ENCODE results near the gene AATK. TPM values are rescaled to one million over a fixed set of nuclear protein-coding genes. Genes with fewer than 3 reads are reported as not detected.

AATK gene
- total and polyA plus RNA-seq, 2 donors (not counting 3 experiments of a cell fraction or from before 2014, with no cell fraction given), result 0.69 to 1.00 TPM

DNA sequence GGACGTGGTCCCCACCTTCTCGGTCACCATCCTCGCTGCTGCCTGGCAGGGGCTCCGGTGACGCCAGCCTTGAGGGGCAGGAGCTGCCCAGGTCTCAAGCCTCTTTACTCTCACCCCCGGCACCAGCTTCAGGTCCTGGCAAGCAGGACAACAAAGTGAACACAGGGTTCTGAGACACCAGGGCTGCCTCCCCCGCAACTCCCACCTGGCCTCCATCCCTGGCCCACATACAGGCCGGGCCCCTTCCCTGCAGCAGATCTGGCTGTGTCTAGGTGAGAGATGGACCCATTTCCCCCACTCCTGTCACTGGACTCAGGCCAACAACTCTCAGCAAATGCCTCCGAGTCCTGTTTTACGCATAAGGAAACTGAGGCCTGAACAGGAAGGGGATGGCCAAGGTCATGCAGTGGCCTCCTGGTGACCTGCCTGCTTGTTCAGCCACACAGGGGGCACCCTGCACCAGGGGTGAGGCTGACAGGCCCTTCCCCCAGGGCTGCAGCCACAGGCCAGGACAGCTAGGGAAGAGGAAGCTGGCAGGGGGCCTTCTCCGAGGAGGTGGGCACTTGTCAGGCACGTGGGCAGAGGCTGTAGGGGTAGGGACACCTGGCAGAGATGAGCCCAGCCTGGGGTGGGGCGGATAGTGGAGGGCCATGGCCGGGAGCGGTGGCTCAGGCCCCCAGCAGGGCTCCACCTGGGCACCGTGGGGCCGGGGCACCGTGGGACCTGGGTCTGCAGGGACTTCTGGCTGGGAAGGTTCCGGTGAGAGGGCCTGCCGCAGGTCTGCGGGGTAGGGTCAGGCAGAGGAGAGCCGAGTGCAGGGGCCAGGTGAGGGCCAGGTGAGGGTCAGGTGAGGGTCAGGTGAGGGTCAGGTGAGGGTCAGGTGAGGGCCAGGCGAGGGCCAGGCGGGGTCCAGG lies 47.5 kb downstream of the AATK start:
- H3K4me3 ChIP-seq (replicated peaks in 1 of 3; ENCODE audit: insufficient read depth in 1 of 3, low read depth in 1 of 3, low read length in 3 of 3), result peak overlapping the region in 1 of 3 experiments; percentile 36
- intact Hi-C loops (cut with micrococcal nuclease), result loop anchor here (1.0 kb wide), 1 partner anchor 105 kb away; no protein-coding TSS in a partner anchor
- H2AFZ ChIP-seq (ENCODE audit: low read depth, low read length), result no peak overlapping the region
- H3K27ac ChIP-seq (ENCODE audit: insufficient read depth, low read depth, low read length), result no peak overlapping the region
- TF ChIP-seq POLR2A (IDR thresholded peaks at IDR 0.05; ENCODE audit: low read depth, low read length), result no peak
- TF ChIP-seq GATA2 (IDR thresholded peaks at IDR 0.05; ENCODE audit: insufficient read depth, insufficient read length, low read depth, low read length), result no peak
- H3K79me2 ChIP-seq (ENCODE audit: control insufficient read depth, insufficient read depth, low read length), result no peaks in the 10 kb centered on the region
- ChIA-PET CTCF (no interaction called here), POLR2A (no interaction called here)
- H3K4me1 ChIP-seq (ENCODE audit: control insufficient read depth, extremely low read depth, insufficient read depth, low read length), result peaks cover 7% of the 10 kb centered on the region
- DNase-seq (ENCODE audit: low read depth, low spot score) (no peak), FAIRE-seq (no peak)
- H4K20me1 ChIP-seq (replicated peaks; ENCODE audit: control insufficient read depth, extremely low read depth, insufficient read depth, low read length), result no peaks in the 10 kb centered on the region
- BruUV-seq (replicated peaks), result no TSS peak
- H3K27me3 ChIP-seq (ENCODE audit: control insufficient read depth in 2 of 2, insufficient read depth in 2 of 2, low read length in 2 of 2), result peaks cover 9 to 15% of the 10 kb centered on the region in 2 experiments
- no peak overlapping the region for H3K9ac ChIP-seq (replicated peaks; ENCODE audit: extremely low read depth, insufficient read depth, low read length)
- H3K9me3 ChIP-seq (replicated peaks; ENCODE audit: control insufficient read depth, insufficient read depth, low read length), result no peaks in the 10 kb centered on the region
- dilution Hi-C loops (cut with MboI; ENCODE audit: extremely low pct_ligation_motif_present, low sequenced_read_pairs), result no loop called here
- no peaks in the 10 kb centered on the region for H3K9me1 ChIP-seq (replicated peaks; ENCODE audit: control insufficient read depth, extremely low read depth, insufficient read depth, low read length)
- no peaks in the 10 kb centered on the region for H3K36me3 ChIP-seq (ENCODE audit: control insufficient read depth in 2 of 2, extremely low read depth in 1 of 2, insufficient read depth in 2 of 2, low read length in 2 of 2)
- peak overlapping the region; percentile 26 for H3K4me2 ChIP-seq (ENCODE audit: insufficient read depth, low read length)

GRCh38 chr17:81117672-81118198 lies 48.3 kb downstream of the AATK start:
- CTCF ChIA-PET, result interaction anchor here (1.1 kb wide), 1 partner anchor 25 kb away, joined by 4 read pairs; no protein-coding TSS in a partner anchor
- no peaks in the 10 kb centered on the region for H4K20me1 ChIP-seq (replicated peaks; ENCODE audit: control insufficient read depth, extremely low read depth, insufficient read depth, low read length)
- no peak for DNase-seq (ENCODE audit: low read depth, low spot score)
- H3K4me2 ChIP-seq (ENCODE audit: insufficient read depth, low read length), result no peak overlapping the region
- TF ChIP-seq GATA2 (IDR thresholded peaks at IDR 0.05; ENCODE audit: insufficient read depth, insufficient read length, low read depth, low read length), result no peak
- no peak for TF ChIP-seq MAX (IDR thresholded peaks at IDR 0.05; ENCODE audit: insufficient read depth, insufficient read length)
- TF ChIP-seq POLR2AphosphoS5 (IDR thresholded peaks at IDR 0.05; ENCODE audit: insufficient read depth, low read depth, low read length), result no peak
- no peak for TF ChIP-seq FOS (IDR thresholded peaks at IDR 0.05; ENCODE audit: borderline replicate concordance, insufficient read depth, low read length)
- TF ChIP-seq POLR2A (IDR thresholded peaks at IDR 0.05; ENCODE audit: low read depth, low read length), result no peak
- no peak overlapping the region for H3K4me3 ChIP-seq (replicated peaks in 1 of 3; ENCODE audit: insufficient read depth in 1 of 3, low read depth in 1 of 3, low read length in 3 of 3)
- no TSS peak for BruUV-seq (replicated peaks)
- H3K9me3 ChIP-seq (replicated peaks; ENCODE audit: control insufficient read depth, insufficient read depth, low read length), result no peaks in the 10 kb centered on the region
- no peak for FAIRE-seq
- no peaks in the 10 kb centered on the region for H3K9me1 ChIP-seq (replicated peaks; ENCODE audit: control insufficient read depth, extremely low read depth, insufficient read depth, low read length)
- no peaks in the 10 kb centered on the region for H3K79me2 ChIP-seq (ENCODE audit: control insufficient read depth, insufficient read depth, low read length)
- H3K27ac ChIP-seq (ENCODE audit: insufficient read depth, low read depth, low read length), result no peak overlapping the region
- H2AFZ ChIP-seq (ENCODE audit: low read depth, low read length), result no peak overlapping the region
- intact Hi-C loops (cut with micrococcal nuclease), result no loop called here
- no peak overlapping the region for H3K9ac ChIP-seq (replicated peaks; ENCODE audit: extremely low read depth, insufficient read depth, low read length)
- dilution Hi-C loops (cut with MboI; ENCODE audit: extremely low pct_ligation_motif_present, low sequenced_read_pairs), result no loop called here
- peaks cover 7% of the 10 kb centered on the region for H3K4me1 ChIP-seq (ENCODE audit: control insufficient read depth, extremely low read depth, insufficient read depth, low read length)
- no peaks in the 10 kb centered on the region for H3K36me3 ChIP-seq (ENCODE audit: control insufficient read depth in 2 of 2, extremely low read depth in 1 of 2, insufficient read depth in 2 of 2, low read length in 2 of 2)
- peaks cover 6 to 12% of the 10 kb centered on the region in 2 experiments for H3K27me3 ChIP-seq (ENCODE audit: control insufficient read depth in 2 of 2, insufficient read depth in 2 of 2, low read length in 2 of 2)
- POLR2A ChIA-PET, result no interaction called here

Data from endothelial cell of umbilical vein (primary cell).